Liver (tissue), 9 donors: ENCODE data around the gene VDR. TPM values are rescaled to one million over a fixed set of nuclear protein-coding genes. Genes with fewer than 3 reads are reported as not detected.
A peak's percentile ranks its signal among the peaks of the same experiment; 100 is the strongest.

Source experiments
- DNase-seq: peaks from one replicate; pipeline ENCODE4 v3.0.0-alpha.2; 2017; ENCODE audit warnings: low spot score
- H3K27ac ChIP-seq, 2 donors: one replicate each; pipeline ENCODE4 v1.7.0; 2013; ENCODE audit warnings: inconsistent platforms in 2 of 2, low read length in 2 of 2, control low read depth in 1 of 2, low read depth in 1 of 2, mild to moderate bottlenecking in 1 of 2
- H3K27me3 ChIP-seq, 4 donors: one replicate each; pipeline versions ENCODE4 v1.6.1 to v1.7.0; 2013; ENCODE audit warnings: low read length in 3 of 4, inconsistent platforms in 1 of 4, mild to moderate bottlenecking in 1 of 4, moderate library complexity in 1 of 4; ENCODE audit not compliant: control insufficient read depth in 4 of 4, insufficient read depth in 4 of 4
- H3K36me3 ChIP-seq, 4 donors: one replicate each; pipeline versions ENCODE4 v1.6.1 to v1.7.0; 2013; ENCODE audit warnings: low read length in 3 of 4, mild to moderate bottlenecking in 3 of 4, low read depth in 1 of 4, moderate library complexity in 1 of 4; ENCODE audit not compliant: control insufficient read depth in 4 of 4, insufficient read depth in 3 of 4
- H3K4me1 ChIP-seq, 4 donors: one replicate each; pipeline versions ENCODE4 v1.6.1 to v1.7.0; 2013; ENCODE audit warnings: low read length in 3 of 4, mild to moderate bottlenecking in 3 of 4, moderate library complexity in 1 of 4; ENCODE audit not compliant: control insufficient read depth in 4 of 4, insufficient read depth in 4 of 4
- H3K4me3 ChIP-seq, 3 donors: one replicate each; pipeline versions ENCODE4 v1.6.1 to v1.7.0; 2013; ENCODE audit warnings: low read length in 3 of 3, control low read depth in 1 of 3, low read depth in 1 of 3, mild to moderate bottlenecking in 1 of 3
- H3K9ac ChIP-seq, 2 donors: one replicate each; pipeline ENCODE4 v1.7.0; 2013; ENCODE audit warnings: low read length in 2 of 2, mild to moderate bottlenecking in 2 of 2, moderate library complexity in 2 of 2, control low read depth in 1 of 2, low read depth in 1 of 2
- H3K9me3 ChIP-seq, 4 donors: one replicate each; pipeline versions ENCODE4 v1.6.1 to v1.7.0; 2013; ENCODE audit warnings: low read length in 3 of 4; ENCODE audit not compliant: control insufficient read depth in 4 of 4
- EGR1 ChIP-seq, 2 donors: IDR thresholded peaks; 2 replicates each; pipeline ENCODE4 v1.6.1; 2016 to 2018; ENCODE audit warnings: antibody characterized with exemption in 2 of 2, low read depth in 2 of 2
- FOXA1 ChIP-seq: IDR thresholded peaks from 2 replicates; pipeline ENCODE4 v1.6.1; 2016; ENCODE audit warnings: antibody characterized with exemption
- FOXA2 ChIP-seq: IDR thresholded peaks from 2 replicates; pipeline ENCODE4 v1.6.1; 2016; ENCODE audit warnings: antibody characterized with exemption
- GABPA ChIP-seq, 2 donors: IDR thresholded peaks in 1 of 2; conservative IDR thresholded peaks in 1 of 2; 2 replicates each; pipeline ENCODE4 v1.6.1; 2016; ENCODE audit warnings: antibody characterized with exemption in 2 of 2, mild to moderate bottlenecking in 1 of 2, moderate library complexity in 1 of 2
- HNF4A ChIP-seq, 2 donors: conservative IDR thresholded peaks; 2 replicates each; pipeline ENCODE4 v1.6.1; 2016; ENCODE audit warnings: antibody characterized with exemption in 2 of 2, mild to moderate bottlenecking in 2 of 2
- HNF4G ChIP-seq: IDR thresholded peaks from 2 replicates; pipeline ENCODE4 v1.6.1; 2016; ENCODE audit warnings: antibody characterized with exemption
- JUND ChIP-seq, 2 donors: IDR thresholded peaks; 2 replicates each; pipeline ENCODE4 v1.6.1; 2016; ENCODE audit warnings: antibody characterized with exemption in 2 of 2
- NR2F2 ChIP-seq: IDR thresholded peaks from 2 replicates; pipeline ENCODE4 v1.6.1; 2016; ENCODE audit warnings: antibody characterized with exemption
- RAD21 ChIP-seq, 2 donors: IDR thresholded peaks; 2 replicates each; pipeline ENCODE4 v1.6.1; 2016; ENCODE audit warnings: antibody characterized with exemption in 2 of 2, mild to moderate bottlenecking in 2 of 2
- RXRA ChIP-seq, 2 donors: IDR thresholded peaks; 2 replicates each; pipeline ENCODE4 v1.6.1; 2017 to 2018; ENCODE audit warnings: antibody characterized with exemption in 2 of 2, mild to moderate bottlenecking in 1 of 2
- SP1 ChIP-seq: IDR thresholded peaks from 2 replicates; pipeline ENCODE4 v1.6.1; 2018; ENCODE audit warnings: antibody characterized with exemption, mild to moderate bottlenecking
- TAF1 ChIP-seq: conservative IDR thresholded peaks from 2 replicates; pipeline ENCODE4 v1.6.1; 2016; ENCODE audit warnings: antibody characterized with exemption, mild to moderate bottlenecking
- YY1 ChIP-seq: IDR thresholded peaks from 2 replicates; pipeline ENCODE4 v1.6.1; 2016; ENCODE audit warnings: antibody characterized with exemption, mild to moderate bottlenecking
- ZBTB33 ChIP-seq: IDR thresholded peaks from 2 replicates; pipeline ENCODE4 v1.6.1; 2016; ENCODE audit warnings: antibody characterized with exemption
- whole genome bisulfite sequencing: extraction: QIAGEN DNeasy Blood & Tissue Kit; methylation state at CpG from one replicate; pipeline ENCODE4 v1.1.7; 2013; 5-methylcytosine and 5-hydroxymethylcytosine counted together
- polyA plus RNA-seq, 2 donors: library from polyadenylated mRNA; stranded (reverse) in 1 of 2; unstranded in 1 of 2; fragments of 200-250 nt in 1 of 2; fragments of >200 nt in 1 of 2; fragmentation: Nextera tagmentation in 1 of 2; extraction: Ambion mirVana in 1 of 2; gene quantifications; one replicate each; pipeline versions ENCODE4 v1.2.1 to v1.2.3, GENCODE V29; 2013 to 2015
- total RNA-seq, 2 donors: library from RNA; depleted of rRNA; stranded (reverse); fragments of >200 nt; gene quantifications; one replicate each; pipeline ENCODE4 v1.2.3, GENCODE V29; 2014
- TF ChIP-seq, protein P1 (sequence below): IDR thresholded peaks from 2 replicates; pipeline ENCODE4 v1.6.1; 2016; ENCODE audit warnings: antibody characterized with exemption
- TF ChIP-seq, protein P2 (sequence below): IDR thresholded peaks from 2 replicates; pipeline ENCODE4 v1.6.1; 2016; ENCODE audit warnings: antibody characterized with exemption
- TF ChIP-seq, protein P3 (sequence below): IDR thresholded peaks from 2 replicates; pipeline ENCODE4 v1.6.1; 2016; ENCODE audit warnings: antibody characterized with exemption, mild to moderate bottlenecking
- donor health status: healthy.
- donor health status: healthy.
- donor health status: healthy.
- donor health status: healthy.
- donor health status: healthy.

The VDR gene
- total and polyA plus RNA-seq, 4 donors = 0.25 to 0.47 (median 0.35) TPM

DNA sequence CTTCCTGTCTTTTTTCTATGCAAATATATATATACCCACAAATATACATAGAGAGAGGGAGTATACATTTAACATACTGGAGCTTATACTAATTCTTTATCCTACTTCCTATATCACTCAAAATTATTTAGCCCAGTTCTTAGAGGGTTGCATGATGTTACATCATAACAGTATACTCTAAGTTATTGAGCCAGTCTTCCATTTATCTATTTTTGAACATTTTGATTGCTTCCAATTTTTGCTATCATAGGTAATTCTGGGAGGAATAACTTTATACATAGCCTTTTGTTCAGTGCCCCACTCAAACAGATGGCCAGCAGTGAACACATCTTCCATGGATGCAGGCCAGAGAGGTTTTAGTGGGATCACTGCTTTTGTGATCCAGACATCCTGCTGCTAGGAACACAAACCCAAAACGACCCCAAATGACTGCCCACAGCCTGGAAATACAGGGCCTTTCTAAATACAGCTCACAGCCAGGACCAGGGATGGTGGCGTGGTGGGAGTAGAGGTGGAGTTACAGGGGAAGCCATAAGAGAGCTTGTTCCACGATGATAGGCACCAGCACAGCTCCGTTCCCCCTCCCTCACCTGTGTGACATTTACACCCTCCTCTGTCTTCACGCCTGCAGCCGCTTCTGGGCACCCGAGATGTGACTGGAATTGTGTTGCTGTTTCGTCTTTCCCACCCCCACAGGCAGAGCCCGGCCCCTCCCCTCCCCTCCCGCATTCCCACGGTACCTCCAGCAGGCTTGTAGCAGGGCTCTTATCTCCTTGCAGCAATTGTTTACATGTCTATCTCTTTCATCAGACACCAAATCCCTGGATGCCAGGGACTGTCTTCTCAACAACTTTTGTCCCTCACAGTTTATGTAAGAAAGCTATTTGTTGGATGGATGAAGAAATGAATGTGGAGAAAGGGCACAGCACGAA, 54.4 kb downstream of the VDR start:
- H3K4me3 ChIP-seq = no peak overlapping the region
- peak overlapping the region in 1 of 2 donors; percentile 10 for H3K9ac ChIP-seq
- H3K9me3 ChIP-seq = no peaks in the 10 kb centered on the region
- no peaks in the 10 kb centered on the region for H3K27me3 ChIP-seq
- peak overlapping the region in 1 of 2 donors; percentile 87 for H3K27ac ChIP-seq
- TF ChIP-seq RAD21 (IDR thresholded peaks at IDR 0.05) (no peak), JUND (IDR thresholded peaks at IDR 0.05) (no peak), GABPA (IDR thresholded peaks at IDR 0.05 in 1 of 2, conservative IDR thresholded peaks at IDR 0.05 in 1 of 2) (no peak), SP1 (no peak), HNF4A (conservative IDR thresholded peaks at IDR 0.05) (peak in 1 of 2 donors; percentile 41), YY1 (no peak), RXRA (IDR thresholded peaks at IDR 0.05) (peak; percentile 14 to 22), EGR1 (IDR thresholded peaks at IDR 0.05; ENCODE audit: low read depth in 2 of 2) (no peak), HNF4G (no peak), FOXA2 (peak; percentile 30)
- H3K36me3 ChIP-seq = no peaks in the 10 kb centered on the region
- WGBS = 43% methylated on average over 12 of the region's 12 CpGs
- no peak for DNase-seq
- peaks cover 3 to 42% (median 34%) of the 10 kb centered on the region in 4 donors for H3K4me1 ChIP-seq

GRCh38 chr12:47849261-47849660, 55.5 kb downstream of the VDR start:
- H3K4me1 ChIP-seq = peaks cover 3 to 41% (median 33%) of the 10 kb centered on the region in 4 donors
- H3K27ac ChIP-seq = no peak overlapping the region
- 47% methylated on average over 5 of the region's 5 CpGs for WGBS
- H3K4me3 ChIP-seq = no peak overlapping the region
- no peak for DNase-seq
- H3K9ac ChIP-seq = no peak overlapping the region
- TF ChIP-seq NR2F2 (no peak), HNF4A (conservative IDR thresholded peaks at IDR 0.05) (peak in 1 of 2 donors; percentile 26), GABPA (IDR thresholded peaks at IDR 0.05 in 1 of 2, conservative IDR thresholded peaks at IDR 0.05 in 1 of 2) (no peak), TAF1 (no peak), ZBTB33 (no peak), FOXA2 (no peak), FOXA1 (no peak), RXRA (IDR thresholded peaks at IDR 0.05) (peak; percentile 71 to 83), HNF4G (no peak), JUND (IDR thresholded peaks at IDR 0.05) (no peak), RAD21 (IDR thresholded peaks at IDR 0.05) (no peak)
- TF ChIP-seq, protein P1, sequence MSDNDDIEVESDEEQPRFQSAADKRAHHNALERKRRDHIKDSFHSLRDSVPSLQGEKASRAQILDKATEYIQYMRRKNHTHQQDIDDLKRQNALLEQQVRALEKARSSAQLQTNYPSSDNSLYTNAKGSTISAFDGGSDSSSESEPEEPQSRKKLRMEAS = no peak
- TF ChIP-seq, protein P2, sequence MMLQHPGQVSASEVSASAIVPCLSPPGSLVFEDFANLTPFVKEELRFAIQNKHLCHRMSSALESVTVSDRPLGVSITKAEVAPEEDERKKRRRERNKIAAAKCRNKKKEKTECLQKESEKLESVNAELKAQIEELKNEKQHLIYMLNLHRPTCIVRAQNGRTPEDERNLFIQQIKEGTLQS = no peak
- TF ChIP-seq, protein P3, sequence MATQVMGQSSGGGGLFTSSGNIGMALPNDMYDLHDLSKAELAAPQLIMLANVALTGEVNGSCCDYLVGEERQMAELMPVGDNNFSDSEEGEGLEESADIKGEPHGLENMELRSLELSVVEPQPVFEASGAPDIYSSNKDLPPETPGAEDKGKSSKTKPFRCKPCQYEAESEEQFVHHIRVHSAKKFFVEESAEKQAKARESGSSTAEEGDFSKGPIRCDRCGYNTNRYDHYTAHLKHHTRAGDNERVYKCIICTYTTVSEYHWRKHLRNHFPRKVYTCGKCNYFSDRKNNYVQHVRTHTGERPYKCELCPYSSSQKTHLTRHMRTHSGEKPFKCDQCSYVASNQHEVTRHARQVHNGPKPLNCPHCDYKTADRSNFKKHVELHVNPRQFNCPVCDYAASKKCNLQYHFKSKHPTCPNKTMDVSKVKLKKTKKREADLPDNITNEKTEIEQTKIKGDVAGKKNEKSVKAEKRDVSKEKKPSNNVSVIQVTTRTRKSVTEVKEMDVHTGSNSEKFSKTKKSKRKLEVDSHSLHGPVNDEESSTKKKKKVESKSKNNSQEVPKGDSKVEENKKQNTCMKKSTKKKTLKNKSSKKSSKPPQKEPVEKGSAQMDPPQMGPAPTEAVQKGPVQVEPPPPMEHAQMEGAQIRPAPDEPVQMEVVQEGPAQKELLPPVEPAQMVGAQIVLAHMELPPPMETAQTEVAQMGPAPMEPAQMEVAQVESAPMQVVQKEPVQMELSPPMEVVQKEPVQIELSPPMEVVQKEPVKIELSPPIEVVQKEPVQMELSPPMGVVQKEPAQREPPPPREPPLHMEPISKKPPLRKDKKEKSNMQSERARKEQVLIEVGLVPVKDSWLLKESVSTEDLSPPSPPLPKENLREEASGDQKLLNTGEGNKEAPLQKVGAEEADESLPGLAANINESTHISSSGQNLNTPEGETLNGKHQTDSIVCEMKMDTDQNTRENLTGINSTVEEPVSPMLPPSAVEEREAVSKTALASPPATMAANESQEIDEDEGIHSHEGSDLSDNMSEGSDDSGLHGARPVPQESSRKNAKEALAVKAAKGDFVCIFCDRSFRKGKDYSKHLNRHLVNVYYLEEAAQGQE = no peak
- H3K9me3 ChIP-seq = no peaks in the 10 kb centered on the region
- no peaks in the 10 kb centered on the region for H3K36me3 ChIP-seq
- H3K27me3 ChIP-seq = no peaks in the 10 kb centered on the region
